Activated CD4-positive, alpha-beta T cell treated with anti-CD3 and anti-CD28 coated beads for 36 hours (primary cell): Measurements from ENCODE around the gene PAX2. TPM values are rescaled to one million over a fixed set of nuclear protein-coding genes. Genes with fewer than 3 reads are reported as not detected.

Experiments used
- ATAC-seq: fragments of 200-7000 bp; cut with Tn5 transposase; one replicate; pipeline ENCODE4 v1.10.0; 2021; ENCODE audit warnings: mild to moderate bottlenecking, moderate library complexity
- CTCF ChIA-PET: fragments of 350-600 bp; sonication (Branson Sonifier 250); formaldehyde crosslinking; loops from one replicate; lab custom pipeline; 2021; ENCODE audit warnings: antibody characterized with exemption; lab: Charles Lee
- POLR2A ChIA-PET: fragments of 350-600 bp; sonication (Branson Sonifier 250); formaldehyde crosslinking; loops from one replicate; lab custom pipeline; 2021; ENCODE audit warnings: antibody characterized with exemption, inconsistent platforms; lab: Charles Lee
- DNase-seq: peaks from one replicate; pipeline ENCODE4 v3.0.0-alpha.2; 2020
- H3K27ac Mint-ChIP-seq: one replicate; pipeline ENCODE4 v1.8.0; 2021; ENCODE audit warnings: mixed read lengths
- H3K27me3 Mint-ChIP-seq: one replicate; pipeline ENCODE4 v1.8.0; 2021; ENCODE audit warnings: mixed read lengths
- H3K36me3 Mint-ChIP-seq: one replicate; pipeline ENCODE4 v1.8.0; 2021; ENCODE audit warnings: low read depth, mixed read lengths
- H3K4me1 Mint-ChIP-seq: one replicate; pipeline ENCODE4 v1.8.0; 2021; ENCODE audit warnings: mixed read lengths
- H3K4me3 Mint-ChIP-seq: one replicate; pipeline ENCODE4 v1.8.0; 2021; ENCODE audit warnings: mild to moderate bottlenecking, moderate library complexity, mixed read lengths
- H3K9me3 Mint-ChIP-seq: one replicate; pipeline ENCODE4 v1.8.0; 2021; ENCODE audit warnings: low read depth, mixed read lengths
- intact Hi-C, 2 experiments: fragments of 100-400 bp; cut with DNase I in 1 of 2; cut with micrococcal nuclease in 1 of 2; formaldehyde crosslinking; loops; one replicate each; pipeline versions ENCODE4 v1.14.2 to v1.15.1; 2022 to 2024; cut with DNase I, micrococcal nuclease
- total RNA-seq, 2 experiments: library from RNA; stranded (reverse); gene quantifications; one replicate each; pipeline ENCODE4 v1.2.3, GENCODE V29; 2021

PAX2 gene
- total RNA-seq, 2 experiments from 2014 or later, result 0.05 to 0.09 TPM

DNA sequence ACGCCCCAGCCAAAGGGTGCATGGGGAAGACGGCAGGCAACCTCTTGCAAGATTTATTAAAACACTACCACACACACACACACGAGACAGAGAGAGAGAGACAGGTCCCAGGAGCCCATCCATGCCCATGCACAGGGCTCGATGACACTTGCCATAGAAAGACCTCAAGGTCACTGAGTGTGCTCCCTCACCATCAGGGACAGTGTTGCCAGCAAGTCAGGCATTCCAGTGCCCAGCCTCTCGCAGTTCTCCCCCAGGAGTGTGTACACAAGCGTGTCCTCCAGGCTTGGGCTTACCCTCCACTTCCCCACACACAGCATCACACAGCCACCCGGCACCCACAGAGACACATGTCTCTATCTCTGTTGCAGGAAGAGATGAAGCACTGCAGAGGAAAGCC is 120.6 kb downstream of the PAX2 start:
- Mint-ChIP-seq H3K36me3 (no peaks in the 10 kb centered on the region), H3K4me3 (no peak overlapping the region), H3K4me1 (peaks cover 4% of the 10 kb centered on the region), H3K9me3 (no peaks in the 10 kb centered on the region), H3K27me3 (peaks cover 31% of the 10 kb centered on the region), H3K27ac (no peak overlapping the region)
- ChIA-PET CTCF (interaction anchor here (0.9 kb wide), 1 partner anchor 11 kb away, joined by 3 read pairs; no protein-coding TSS in a partner anchor), POLR2A (no interaction called here)
- ATAC-seq (no peak), DNase-seq (no peak)
- intact Hi-C loops, result no loop called here

- no peaks in the 10 kb centered on the region for H3K36me3 Mint-ChIP-seq
- ChIA-PET CTCF (interaction anchor here (0.5 kb wide), 1 partner anchor 15 kb away, joined by 3 read pairs; no protein-coding TSS in a partner anchor), POLR2A (no interaction called here)
- H3K9me3 Mint-ChIP-seq, result no peaks in the 10 kb centered on the region
- ATAC-seq (no peak), DNase-seq (no peak)
- H3K27ac Mint-ChIP-seq, result no peak overlapping the region
- no peak overlapping the region for H3K4me3 Mint-ChIP-seq
- peaks cover 4% of the 10 kb centered on the region for H3K4me1 Mint-ChIP-seq
- intact Hi-C loops, result no loop called here
- H3K27me3 Mint-ChIP-seq, result peaks cover 30% of the 10 kb centered on the region
Measured at GRCh38 chr10:100866575-100867098, 121.3 kb downstream of the PAX2 start.

DNA sequence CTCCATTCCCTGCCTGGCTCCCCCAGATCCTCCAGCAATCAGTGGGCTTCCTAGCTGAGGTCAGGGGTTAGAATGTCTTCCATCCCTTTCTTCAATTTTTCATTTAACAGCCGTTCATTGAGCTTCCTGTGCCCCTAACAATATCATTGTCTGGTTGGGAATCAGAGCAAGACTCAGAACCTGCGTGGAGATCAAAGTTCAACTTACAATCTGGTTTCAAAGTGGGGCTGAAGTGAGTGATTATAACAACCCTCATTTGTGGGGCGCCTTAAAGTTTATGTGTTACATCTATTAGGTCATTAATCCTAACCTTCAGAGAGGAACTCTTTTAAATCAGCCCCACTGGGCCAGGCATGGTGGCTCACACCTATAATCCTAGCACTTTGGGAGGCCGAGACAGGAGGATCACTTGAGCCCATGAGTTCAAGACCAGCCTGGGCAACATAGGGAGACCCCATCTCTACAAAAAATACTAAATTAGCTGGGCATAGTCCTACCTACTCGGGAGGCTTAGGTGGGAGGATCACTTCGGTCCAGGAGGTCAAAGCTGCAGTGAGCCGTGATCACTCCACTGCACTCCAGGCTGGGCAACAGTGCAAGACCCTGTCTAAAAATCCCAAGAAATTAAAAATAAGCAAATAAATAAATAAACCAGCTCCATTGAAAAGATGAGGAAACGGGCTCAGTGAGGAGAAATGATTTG is 122.0 kb downstream of the PAX2 start:
- Mint-ChIP-seq H3K4me1 (peaks cover 4% of the 10 kb centered on the region), H3K27ac (no peak overlapping the region), H3K4me3 (no peak overlapping the region), H3K36me3 (no peaks in the 10 kb centered on the region), H3K9me3 (no peaks in the 10 kb centered on the region), H3K27me3 (peaks cover 26% of the 10 kb centered on the region)
- CTCF ChIA-PET, result interaction anchor here (0.5 to 1.1 kb wide), 3 partner anchors 14 to 196 kb away, joined by 3 to 4 read pairs (median 3); no protein-coding TSS in a partner anchor
- ATAC-seq, result no peak
- POLR2A ChIA-PET, result no interaction called here
- DNase-seq, result no peak
- intact Hi-C loops, result no loop called here

- H3K4me1 Mint-ChIP-seq, result peaks cover 4% of the 10 kb centered on the region
Measured at GRCh38 chr10:100868382-100868781, 123.0 kb downstream of the PAX2 start.

DNA sequence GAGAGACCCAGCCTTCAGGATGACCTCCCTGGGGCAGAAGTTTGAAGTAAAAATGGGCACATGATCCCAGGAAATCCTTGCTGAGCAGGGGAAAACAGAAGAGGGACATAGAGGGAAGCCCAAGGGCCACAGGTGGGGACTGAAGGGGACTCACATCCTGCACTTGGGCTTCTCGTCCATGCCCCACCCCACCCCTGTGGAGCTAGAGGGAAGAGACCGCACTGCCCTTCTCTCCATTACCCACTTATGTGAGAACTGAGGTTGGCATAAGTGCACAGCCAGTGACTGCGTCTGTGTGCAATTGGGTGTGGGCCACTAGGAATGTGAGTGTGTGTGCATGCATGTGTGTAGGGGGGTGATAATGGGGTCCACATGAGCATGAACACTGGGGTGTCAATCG is 124.0 kb downstream of the PAX2 start:
- ATAC-seq, result no peak
- Mint-ChIP-seq H3K27me3 (peaks cover 23% of the 10 kb centered on the region), H3K9me3 (no peaks in the 10 kb centered on the region)

More at GRCh38 chr10:100868382-100868781, 123.0 kb downstream of the PAX2 start:
- Mint-ChIP-seq H3K27me3 (peaks cover 26% of the 10 kb centered on the region), H3K4me3 (no peak overlapping the region), H3K27ac (no peak overlapping the region), H3K36me3 (no peaks in the 10 kb centered on the region), H3K9me3 (no peaks in the 10 kb centered on the region)
- intact Hi-C loops, result no loop called here
- ATAC-seq (no peak), DNase-seq (no peak)
- CTCF ChIA-PET, result interaction anchor here (1.1 kb wide), 1 partner anchor 197 kb away, joined by 3 read pairs; no protein-coding TSS in a partner anchor
- POLR2A ChIA-PET, result no interaction called here

DNA sequence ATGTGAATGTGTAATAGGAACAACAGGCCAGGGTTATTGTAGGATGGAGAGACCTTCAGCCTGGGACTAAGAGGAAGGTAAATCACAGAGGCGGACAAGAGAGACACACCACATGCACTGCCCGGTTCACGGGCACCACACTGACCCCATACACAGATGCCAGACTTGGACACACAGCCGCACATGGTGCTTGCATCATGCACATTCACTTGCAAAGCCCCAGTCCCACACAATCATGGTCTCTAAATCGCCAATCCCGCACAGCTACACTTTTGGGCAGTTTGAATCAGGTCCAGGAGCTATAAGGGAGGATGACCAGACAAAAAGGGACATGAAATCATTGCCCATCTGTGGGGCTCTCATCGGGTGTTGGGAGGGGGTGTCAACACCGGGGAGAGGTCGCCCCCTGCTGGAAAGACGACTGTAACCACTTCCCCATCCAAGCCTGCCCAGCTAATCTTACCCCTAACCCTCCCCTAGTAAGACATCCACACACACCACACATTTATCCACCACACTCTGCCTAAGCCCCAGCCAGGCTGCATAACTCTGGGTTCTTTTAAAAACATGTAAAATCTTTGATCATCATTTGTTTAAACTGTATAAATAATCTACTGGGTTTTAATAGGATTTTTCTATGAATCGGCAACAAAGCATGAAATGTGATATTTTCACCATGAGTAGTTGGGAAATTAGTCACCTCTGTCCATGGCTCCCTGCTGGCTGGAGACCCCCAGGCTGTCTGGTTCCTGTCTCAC is 126.8 kb downstream of the PAX2 start:
- H3K36me3 Mint-ChIP-seq, result no peaks in the 10 kb centered on the region
- DNase-seq, result peak; percentile 89

More for the DNA sequence above, 124.0 kb downstream of the PAX2 start:
- ChIA-PET POLR2A (no interaction called here), CTCF (no interaction called here)
- DNase-seq, result no peak
- Mint-ChIP-seq H3K4me3 (no peak overlapping the region), H3K36me3 (no peaks in the 10 kb centered on the region), H3K27ac (no peak overlapping the region), H3K4me1 (peaks cover 4% of the 10 kb centered on the region)
- intact Hi-C loops, result no loop called here

DNA sequence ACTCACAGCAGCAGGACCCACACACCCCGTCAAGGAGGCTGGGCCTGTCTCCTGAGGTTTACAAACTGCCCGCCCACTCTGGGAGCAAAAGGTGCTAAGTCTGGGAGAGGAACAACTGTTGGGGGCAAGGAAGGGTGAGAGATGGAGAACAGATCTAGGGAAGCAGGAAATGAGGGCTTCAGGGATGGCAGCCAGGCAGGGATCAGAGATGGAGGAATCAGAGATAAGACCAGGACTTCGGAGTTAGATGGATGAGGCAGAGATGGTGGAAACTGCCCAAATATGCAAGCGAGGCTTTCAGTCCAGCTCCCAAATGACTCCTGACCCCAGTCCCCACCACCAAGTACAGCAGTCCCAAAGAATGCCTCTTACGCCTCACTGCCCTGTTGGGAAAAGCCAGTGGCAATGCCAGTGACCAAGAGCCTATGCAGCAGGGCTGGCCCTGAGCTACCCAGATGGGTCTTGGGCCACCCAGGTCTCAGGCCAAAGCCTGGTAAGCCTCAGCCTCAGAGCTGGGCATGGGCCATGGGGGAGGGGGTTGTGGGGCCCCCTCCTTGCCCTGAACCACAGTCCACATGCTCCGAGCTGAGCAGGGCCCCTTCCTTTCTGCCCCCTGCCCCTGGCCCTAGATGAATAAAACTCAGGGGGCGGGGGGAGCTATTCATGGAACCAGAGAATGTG is 127.9 kb downstream of the PAX2 start:
- intact Hi-C loops, result loop anchor here (2.0 to 10.0 kb wide), 5 partner anchors 44 to 438 kb away; partner anchors contain the start of gene PAX2 (in 1 of the 2)
- no peak overlapping the region for H3K4me3 Mint-ChIP-seq
- H3K27me3 Mint-ChIP-seq, result peaks cover 9% of the 10 kb centered on the region
- ATAC-seq (no peak), DNase-seq (no peak)
- CTCF ChIA-PET, result interaction anchor here (0.9 to 1.9 kb wide), 6 partner anchors 15 to 311 kb away, joined by 3 to 8 read pairs (median 4); no protein-coding TSS in a partner anchor
- POLR2A ChIA-PET, result no interaction called here
- no peaks in the 10 kb centered on the region for H3K36me3 Mint-ChIP-seq
- no peaks in the 10 kb centered on the region for H3K9me3 Mint-ChIP-seq
- no peaks in the 10 kb centered on the region for H3K4me1 Mint-ChIP-seq
- H3K27ac Mint-ChIP-seq, result no peak overlapping the region

More for the DNA sequence above, 126.8 kb downstream of the PAX2 start:
- ATAC-seq, result peak; percentile 97
- Mint-ChIP-seq H3K9me3 (no peaks in the 10 kb centered on the region), H3K27me3 (peaks cover 9% of the 10 kb centered on the region), H3K27ac (no peak overlapping the region), H3K4me1 (no peaks in the 10 kb centered on the region), H3K4me3 (no peak overlapping the region)
- intact Hi-C loops, result loop anchor here (1.0 to 10.0 kb wide), 7 partner anchors 43 to 437 kb away; partner anchors contain the start of gene PAX2 (in 1 of the 2)
- POLR2A ChIA-PET, result interaction anchor here (0.6 kb wide), 1 partner anchor 24 kb away, joined by 3 read pairs; no protein-coding TSS in a partner anchor
- CTCF ChIA-PET, result interaction anchor here (0.5 to 2.1 kb wide), 23 partner anchors 9 to 316 kb away, joined by 3 to 14 read pairs (median 3); no protein-coding TSS in a partner anchor

- H3K4me1 Mint-ChIP-seq, result no peaks in the 10 kb centered on the region
- H3K4me3 Mint-ChIP-seq, result no peak overlapping the region
- ChIA-PET POLR2A (no interaction called here), CTCF (interaction anchor here (1.0 to 1.4 kb wide), 4 partner anchors 15 to 393 kb away, joined by 3 to 5 read pairs (median 4); no protein-coding TSS in a partner anchor)
- DNase-seq (no peak), ATAC-seq (no peak)
- intact Hi-C loops, result loop anchor here (2.0 to 10.0 kb wide), 5 partner anchors 45 to 439 kb away; partner anchors contain the start of gene PAX2 (in 1 of the 2)
- no peaks in the 10 kb centered on the region for H3K36me3 Mint-ChIP-seq
- H3K9me3 Mint-ChIP-seq, result no peaks in the 10 kb centered on the region
- peaks cover 7% of the 10 kb centered on the region for H3K27me3 Mint-ChIP-seq
- no peak overlapping the region for H3K27ac Mint-ChIP-seq
Measured at GRCh38 chr10:100873827-100874326, 128.5 kb downstream of the PAX2 start.

- H3K4me1 Mint-ChIP-seq, result no peaks in the 10 kb centered on the region
- POLR2A ChIA-PET, result interaction anchor here (0.7 kb wide), 1 partner anchor 434 kb away, joined by 4 read pairs; no protein-coding TSS in a partner anchor
- CTCF ChIA-PET, result interaction anchor here (0.6 to 1.4 kb wide), 3 partner anchors 131 to 394 kb away, joined by 3 to 5 read pairs (median 4); no protein-coding TSS in a partner anchor
- DNase-seq, result no peak
- H3K36me3 Mint-ChIP-seq, result no peaks in the 10 kb centered on the region
- peaks cover 7% of the 10 kb centered on the region for H3K27me3 Mint-ChIP-seq
- no peak overlapping the region for H3K4me3 Mint-ChIP-seq
- no peak overlapping the region for H3K27ac Mint-ChIP-seq
- H3K9me3 Mint-ChIP-seq, result no peaks in the 10 kb centered on the region
- intact Hi-C loops, result loop anchor here (5.0 to 10.0 kb wide), 3 partner anchors 48 to 440 kb away; partner anchors contain the start of gene PAX2 (in 1 of the 2)
- no peak for ATAC-seq
Measured at GRCh38 chr10:100874702-100875483, 129.5 kb downstream of the PAX2 start.
